Left colon (tissue), 2 donors: ENCODE measurements around the gene GPC2. TPM values are rescaled to one million over a fixed set of nuclear protein-coding genes. Genes with fewer than 3 reads are reported as not detected.

Experiments used
- ATAC-seq: fragments of 200-7000 bp; cut with Tn5 transposase; one replicate; pipeline ENCODE4 v1.9.1; 2020; ENCODE audit warnings: mild to moderate bottlenecking, moderate library complexity
- DNase-seq, 2 donors: peaks; one replicate each; pipeline ENCODE4 v3.0.0-alpha.2; 2020
- intact Hi-C, 2 donors: fragments of 100-400 bp; cut with DNase I in 1 of 2; cut with micrococcal nuclease in 1 of 2; formaldehyde crosslinking; loops; one replicate each; pipeline versions ENCODE4 v1.11.2 to v1.14.0; 2022; cut with DNase I, micrococcal nuclease
- total RNA-seq, 2 donors: library from RNA; stranded (reverse); fragmentation: NEBNext Ultra II Directional; extraction: Animal tissue kit (Norgen Biotek cat#: 25700); gene quantifications; one replicate each; pipeline ENCODE4 v1.2.1, GENCODE V29; 2021
- donor health status: DM: no; HTN: no; CAD: no.
- donor health status: DM: yes; HTN: yes; CAD: no.

Gene GPC2
- total RNA-seq, 2 donors from 2014 or later: 4.0 to 5.7 TPM

DNA sequence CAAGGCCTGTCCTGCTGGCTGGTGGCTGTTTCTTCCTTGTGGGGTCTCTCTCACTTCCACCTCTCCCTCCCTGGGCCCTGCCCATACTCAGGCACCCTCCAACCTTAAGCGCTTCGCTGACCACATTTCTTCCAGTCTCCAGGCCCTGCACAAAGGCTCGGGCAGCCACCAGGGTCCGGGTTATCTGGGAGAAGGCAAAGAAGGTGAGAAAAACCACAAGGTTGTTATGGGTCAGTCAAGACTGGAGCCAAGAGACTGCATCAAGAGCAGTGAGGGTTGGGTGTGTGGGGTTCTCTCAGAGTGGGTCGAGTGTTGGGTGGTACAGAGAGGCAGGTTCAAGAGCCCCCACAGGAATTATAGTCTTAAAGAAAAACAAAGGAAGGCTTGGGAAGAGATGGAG is 2.6 kb downstream of the GPC2 start:
- ATAC-seq (no peak), DNase-seq (no peak)
- intact Hi-C loops: no loop called here

- intact Hi-C loops: no loop called here
- no peak for ATAC-seq
- no peak for DNase-seq
These were observed 3.2 kb downstream of the GPC2 start for GRCh38 chr7:100173806-100174495.

- intact Hi-C loops: no loop called here
- ATAC-seq (no peak), DNase-seq (no peak)
These were observed 5.3 kb downstream of the GPC2 start for GRCh38 chr7:100171840-100172239.

DNA sequence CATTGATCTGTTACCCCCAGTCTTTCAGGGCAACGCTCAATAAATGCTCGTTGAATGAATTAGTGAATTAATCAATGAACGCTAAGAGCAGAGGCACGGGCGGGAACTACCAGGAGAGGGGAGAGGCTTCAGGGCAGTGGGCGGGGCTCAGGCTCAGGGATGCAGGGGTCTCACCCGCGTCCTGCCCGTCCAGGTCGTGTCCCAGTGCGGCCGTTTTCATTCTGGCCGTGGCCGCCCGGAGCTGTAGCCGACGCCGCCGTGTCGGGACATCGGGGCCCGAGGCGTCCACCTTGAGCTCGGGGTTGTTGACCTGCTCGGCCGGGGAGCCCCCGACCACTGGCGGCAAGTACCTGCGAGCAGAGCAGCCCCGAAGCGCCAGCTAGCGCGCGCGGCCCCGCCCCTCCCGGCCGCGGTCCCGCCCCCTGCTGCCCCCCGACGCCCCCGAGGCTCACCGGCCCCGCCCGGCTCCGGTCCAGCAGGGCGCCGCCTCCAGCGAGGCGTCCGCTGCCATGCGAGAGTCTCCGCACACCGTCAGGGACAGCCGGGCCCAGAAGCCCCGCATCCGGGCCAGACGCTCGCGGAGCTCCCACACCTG is 6.0 kb downstream of the GPC2 start:
- intact Hi-C loops: no loop called here
- DNase-seq (peak in 1 of 2 donors; percentile 53), ATAC-seq (peak; percentile 34)

DNA sequence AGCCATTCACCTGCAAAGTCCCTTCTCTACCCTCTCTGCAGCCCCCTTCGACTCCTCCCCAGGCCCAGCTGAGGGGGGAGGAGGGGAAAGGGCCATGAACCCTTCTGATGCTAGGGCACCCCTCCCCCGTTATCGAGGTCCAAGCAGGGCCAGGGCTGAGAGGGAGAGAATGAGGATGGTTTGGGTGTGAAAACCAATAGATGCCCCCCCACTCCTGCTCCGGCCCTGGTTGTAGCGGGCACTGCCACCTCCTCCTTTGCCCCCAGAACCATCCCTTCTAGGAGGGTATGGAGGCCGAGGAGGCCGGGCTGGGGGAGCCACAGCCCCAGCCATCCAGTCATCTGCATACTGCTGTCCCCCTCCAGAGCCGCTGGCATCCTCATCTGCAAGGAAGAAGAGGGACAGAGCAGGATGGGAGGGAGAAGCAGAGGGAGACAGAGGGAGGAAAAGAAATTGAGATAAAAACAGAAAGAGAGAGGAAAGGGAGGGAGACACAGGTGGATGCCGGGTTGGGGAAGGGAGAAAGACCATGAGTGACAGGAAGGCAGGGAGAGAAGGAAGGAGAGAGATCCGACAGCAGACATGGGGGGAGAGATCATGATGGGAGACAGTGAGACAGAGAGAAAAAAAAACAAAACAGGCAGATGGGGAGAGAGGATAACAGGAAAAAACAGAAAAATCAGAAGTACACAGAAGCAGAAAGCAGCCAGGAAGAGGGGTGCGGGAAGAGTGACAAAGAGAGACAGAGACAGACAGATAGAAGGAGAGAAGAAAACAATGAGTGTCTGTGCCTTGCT is 6.9 kb downstream of the GPC2 start:
- ATAC-seq (no peak), DNase-seq (peak in 1 of 2 donors; percentile 21)
- intact Hi-C loops: no loop called here

DNA sequence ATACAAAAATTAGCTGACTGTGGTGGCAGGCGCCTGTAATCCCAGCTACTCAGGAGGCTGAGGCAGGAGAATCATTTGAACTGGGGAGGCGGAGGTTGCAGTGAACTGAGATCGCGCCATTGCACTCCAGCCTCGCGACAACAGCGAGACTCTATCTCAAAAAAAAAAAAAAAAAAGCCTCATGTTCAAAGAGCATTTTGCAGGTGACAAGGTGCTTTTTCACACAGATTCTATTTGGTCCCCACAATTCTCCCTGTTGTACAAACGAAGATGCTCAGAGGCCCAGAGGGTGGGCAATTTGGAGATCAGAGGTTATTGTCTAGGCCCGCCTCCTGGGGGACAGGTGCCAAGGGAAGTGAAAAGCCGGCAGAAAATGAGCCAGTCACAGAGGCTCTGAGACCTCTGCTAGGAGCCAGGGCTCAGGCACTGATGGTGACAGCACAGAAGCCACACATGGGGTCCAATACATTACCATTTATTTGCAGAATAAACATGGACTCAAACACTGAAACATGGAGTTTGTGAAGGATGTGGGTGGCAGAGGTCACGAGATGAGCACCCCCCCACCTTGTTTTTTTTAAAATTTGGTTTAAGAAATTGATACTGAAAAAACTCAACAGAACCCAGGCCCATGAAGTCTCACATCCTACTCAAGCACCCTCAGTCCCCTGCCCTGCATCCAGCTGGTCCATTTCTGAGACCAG is 7.9 kb downstream of the GPC2 start:
- DNase-seq (no peak), ATAC-seq (no peak)
- intact Hi-C loops: no loop called here

GRCh38 chr7:100167912-100168323 is 9.3 kb downstream of the GPC2 start:
- DNase-seq (peak in 1 of 2 donors; percentile 56), ATAC-seq (peak; percentile 59)

DNA sequence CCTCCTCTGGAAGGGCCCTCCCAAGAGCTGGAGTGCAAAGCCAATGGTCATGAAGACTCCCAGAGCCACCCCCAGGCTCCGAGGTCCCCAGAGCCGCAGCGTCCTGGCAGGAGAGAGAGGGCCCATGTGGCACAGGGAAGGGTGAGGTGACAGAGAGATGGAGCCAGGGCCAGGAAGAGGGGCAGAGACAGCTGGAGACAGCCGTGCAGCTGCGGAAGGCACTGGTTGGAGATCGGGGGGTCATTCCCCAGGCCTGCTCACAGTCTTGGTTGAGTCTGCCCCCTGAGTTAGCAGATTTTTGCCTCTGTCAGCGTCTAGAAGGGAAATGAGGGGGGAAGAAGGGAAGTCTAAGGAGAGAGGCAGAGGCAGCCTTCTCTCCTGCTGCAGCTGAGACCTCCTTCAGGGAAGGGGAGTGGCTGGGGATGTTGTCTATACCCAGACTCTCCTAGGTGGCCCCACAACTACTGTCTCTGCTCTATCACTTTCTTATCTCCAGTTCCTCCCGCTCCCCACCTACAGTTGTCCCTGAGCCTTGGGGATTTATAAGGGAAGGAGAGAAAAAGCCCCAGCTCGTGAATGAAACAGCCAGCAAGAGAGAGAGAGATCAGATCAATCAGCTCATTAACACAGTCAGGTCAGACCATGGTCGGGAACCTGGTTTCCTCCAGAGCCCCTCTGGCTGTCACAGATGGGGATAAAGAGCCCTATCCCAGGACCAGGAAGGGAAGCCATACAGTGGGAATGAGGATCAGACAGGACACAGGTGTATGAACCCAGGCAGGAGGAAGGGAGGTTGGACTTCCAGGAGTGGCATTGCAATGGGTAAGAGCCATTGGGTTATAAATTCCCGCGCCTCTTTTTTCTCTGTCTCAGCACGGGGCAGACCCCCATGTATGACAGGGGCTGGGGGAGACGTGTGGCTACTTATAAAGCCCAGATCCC is 9.9 kb downstream of the GPC2 start:
- DNase-seq: peak in 1 of 2 donors; percentile 24
- peak; percentile 24 for ATAC-seq

More at GRCh38 chr7:100167912-100168323, 9.3 kb downstream of the GPC2 start:
- intact Hi-C loops: no loop called here

DNA sequence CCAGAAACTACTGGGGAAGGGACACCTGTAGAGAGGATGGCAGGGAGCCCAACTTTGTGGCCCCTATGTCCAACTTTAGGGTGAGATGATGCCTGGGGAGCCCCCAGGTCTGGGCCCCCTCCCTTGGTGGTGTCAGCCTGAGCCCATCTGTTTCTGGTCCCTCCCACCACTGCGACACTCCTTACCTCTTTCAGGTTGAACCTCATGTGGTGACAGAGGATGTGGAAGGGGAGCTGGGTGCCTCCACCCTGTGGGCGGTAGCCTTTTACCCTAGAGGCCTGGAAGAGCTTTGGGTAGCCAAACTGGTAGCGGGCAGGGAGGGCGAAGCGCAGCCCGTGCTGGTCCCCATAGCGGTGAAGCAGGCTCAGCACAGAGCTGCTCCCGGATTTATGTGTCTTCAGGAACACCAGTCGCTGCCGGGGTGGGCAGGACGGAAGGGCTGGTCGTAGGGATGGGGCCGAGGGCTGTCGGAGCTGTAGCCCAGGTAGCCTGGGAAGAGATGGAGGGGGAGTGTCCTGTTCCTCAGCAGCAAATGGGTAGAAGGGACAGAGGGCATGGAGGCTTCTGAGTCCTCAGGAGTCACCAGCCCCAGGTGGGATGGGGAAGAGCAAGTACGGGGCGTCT is 10.8 kb downstream of the GPC2 start:
- ATAC-seq (no peak), DNase-seq (no peak)
- intact Hi-C loops: no loop called here

More for the DNA sequence above, 9.9 kb downstream of the GPC2 start:
- intact Hi-C loops: no loop called here

- intact Hi-C loops: no loop called here
- no peak for ATAC-seq
- no peak for DNase-seq
These were observed 13.3 kb downstream of the GPC2 start for GRCh38 chr7:100163871-100164270.

- DNase-seq (peak; percentile 72 to 83), ATAC-seq (peak; percentile 76)
- intact Hi-C loops: no loop called here
These were observed 14.1 kb downstream of the GPC2 start for GRCh38 chr7:100163006-100163531.

DNA sequence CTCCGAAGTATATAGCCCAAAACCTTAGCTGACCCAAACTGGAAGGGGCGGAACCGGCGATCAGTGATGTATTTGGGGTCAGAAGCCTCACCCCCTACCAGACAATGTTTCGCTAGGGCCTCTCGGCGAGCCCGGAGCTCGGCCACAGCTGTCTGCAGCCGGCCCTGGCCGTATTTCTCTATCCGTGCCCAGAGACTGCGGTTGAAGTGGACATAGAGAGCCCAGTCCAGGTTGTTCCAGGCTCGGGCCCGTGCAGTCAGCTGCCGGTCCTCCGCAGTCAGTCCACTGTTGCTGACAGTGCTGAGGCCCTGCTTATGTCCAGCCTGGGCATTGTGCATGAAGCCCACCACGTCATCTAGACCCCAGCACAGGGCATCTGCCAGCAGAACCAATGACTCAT is 17.1 kb downstream of the GPC2 start:
- no peak for DNase-seq
- no peak for ATAC-seq
- intact Hi-C loops: no loop called here

DNA sequence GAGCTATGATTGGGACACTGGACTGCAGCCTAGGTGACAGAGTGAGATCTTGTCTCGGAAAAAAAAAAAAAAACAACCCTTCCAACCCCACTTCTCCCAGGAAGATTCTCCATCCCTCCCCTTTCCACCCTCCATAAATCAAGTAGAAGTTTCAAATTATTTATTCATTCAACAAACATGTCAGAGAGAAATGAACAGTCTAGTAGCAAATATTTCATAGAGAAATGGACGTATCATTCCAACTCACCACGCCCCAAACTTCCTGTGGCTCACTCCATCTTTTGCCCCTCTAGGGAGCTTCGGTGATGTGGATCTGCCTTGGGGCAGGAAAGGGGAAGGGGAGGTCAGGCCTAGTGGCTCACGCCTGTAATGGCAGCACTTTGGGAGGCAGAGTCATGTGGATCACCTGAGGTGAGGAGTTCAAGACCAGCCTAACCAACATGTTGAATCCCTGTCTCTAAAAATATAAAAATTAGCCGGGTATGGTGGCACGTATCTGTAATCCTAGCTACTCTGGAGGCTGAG is 18.0 kb downstream of the GPC2 start:
- intact Hi-C loops: no loop called here
- no peak for DNase-seq
- no peak for ATAC-seq

GRCh38 chr7:100158229-100159098 is 18.7 kb downstream of the GPC2 start, which contains the start of gene TRAPPC14:
TSS of gene TRAPPC14 (minus strand) at chr7:100158723. CDS start at chr7:100158499, 224 bp downstream.
- intact Hi-C loops: no loop called here
- peak; percentile 93 to 99 for DNase-seq
- ATAC-seq: peak; percentile 52

DNA sequence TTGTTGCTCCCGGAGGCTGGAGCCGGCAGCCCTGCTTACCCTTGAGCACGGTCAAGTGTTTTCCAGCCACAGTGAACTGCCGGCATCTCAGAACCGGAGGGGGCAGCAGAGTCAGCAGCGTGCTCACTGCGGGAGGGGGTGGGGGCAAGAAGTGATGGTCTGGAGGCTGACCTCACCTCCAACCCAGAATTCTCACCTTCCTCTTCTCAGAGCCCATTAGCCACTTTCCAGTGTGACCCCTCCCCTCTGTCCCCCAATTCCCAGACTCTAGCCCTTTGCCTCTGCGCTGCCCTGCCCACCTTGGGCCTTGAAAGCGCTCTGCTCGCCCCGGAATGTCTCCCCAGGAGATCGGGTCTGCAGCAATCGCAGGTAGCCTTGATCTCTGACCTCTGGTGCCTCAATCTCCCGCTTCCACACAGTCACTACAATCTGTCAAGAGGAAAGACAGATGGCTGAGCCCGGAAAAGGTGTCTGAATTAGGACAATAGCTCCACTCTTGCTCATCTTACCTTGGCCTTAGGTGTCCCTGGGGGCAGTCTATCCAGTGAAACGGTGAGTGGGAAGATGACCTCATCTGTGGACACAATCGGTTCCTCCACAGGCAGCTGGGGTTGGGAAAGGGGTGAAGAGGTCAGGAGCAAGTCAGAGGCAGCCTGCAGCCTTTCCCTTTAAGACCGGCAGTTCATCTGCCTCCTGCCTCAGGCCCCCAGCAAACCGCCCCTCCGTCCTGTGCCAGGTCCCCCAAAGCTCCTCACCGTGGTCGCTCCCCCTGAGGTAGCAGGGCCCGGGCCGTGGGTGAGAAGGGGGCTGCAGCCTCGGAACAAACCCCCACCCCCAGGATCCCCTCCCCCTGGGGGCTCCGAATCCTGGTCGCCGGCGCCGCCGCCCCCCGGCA is 19.6 kb downstream of the GPC2 start:
- intact Hi-C loops: no loop called here
- peak; percentile 41 to 60 for DNase-seq
- ATAC-seq: peak; percentile 17

- DNase-seq (no peak), ATAC-seq (no peak)
- intact Hi-C loops: no loop called here
These were observed 20.2 kb downstream of the GPC2 start for GRCh38 chr7:100157069-100157333.
